Measurements from ENCODE around the gene DCLK3.

DNA sequence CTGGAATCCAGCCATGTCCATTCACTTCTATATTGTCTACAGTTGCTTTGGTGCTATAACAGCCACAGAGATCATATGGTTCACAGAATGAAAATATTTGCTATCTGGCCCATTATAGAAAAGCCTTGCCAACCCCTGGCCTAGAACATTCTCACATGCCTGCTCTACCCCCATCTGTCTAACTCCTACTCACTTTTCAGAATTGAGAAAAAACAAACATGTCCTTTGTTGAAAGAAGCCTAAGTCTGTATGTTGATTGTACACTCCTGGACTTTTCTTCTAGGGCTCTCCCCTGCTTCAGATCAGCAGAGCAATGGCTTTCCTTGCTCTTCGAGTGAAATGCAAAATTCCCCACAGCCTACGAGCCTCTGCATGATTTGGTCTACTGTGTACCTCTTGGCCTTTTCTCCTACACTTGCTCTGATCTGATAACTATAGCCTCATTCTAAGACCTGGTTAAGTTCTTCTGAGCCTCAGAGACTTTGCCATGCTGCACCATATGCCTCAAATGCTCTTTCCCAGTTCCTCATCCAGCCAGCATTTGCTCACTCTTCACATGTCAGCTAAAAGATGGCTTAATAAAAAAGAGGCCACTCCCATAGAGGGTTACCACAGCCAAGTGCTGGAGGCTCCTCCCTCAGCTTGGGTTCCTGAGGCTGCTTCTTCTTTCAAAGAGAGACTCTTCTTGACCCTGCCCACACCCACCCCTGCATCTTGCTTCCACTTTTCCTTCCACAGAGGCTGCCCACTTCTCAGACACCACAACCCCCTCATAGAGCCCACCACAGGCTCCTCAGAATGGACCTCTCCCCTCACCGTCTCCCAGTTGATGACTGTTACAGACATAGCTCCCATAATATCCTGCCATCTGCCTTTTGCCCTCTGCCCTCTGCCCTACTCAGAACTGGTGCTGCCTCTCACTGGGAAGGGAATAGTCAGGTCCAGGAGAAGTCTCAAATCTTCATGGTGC is 22.9 kb upstream of the DCLK3 start:
- TF ChIP-seq, protein P1, sequence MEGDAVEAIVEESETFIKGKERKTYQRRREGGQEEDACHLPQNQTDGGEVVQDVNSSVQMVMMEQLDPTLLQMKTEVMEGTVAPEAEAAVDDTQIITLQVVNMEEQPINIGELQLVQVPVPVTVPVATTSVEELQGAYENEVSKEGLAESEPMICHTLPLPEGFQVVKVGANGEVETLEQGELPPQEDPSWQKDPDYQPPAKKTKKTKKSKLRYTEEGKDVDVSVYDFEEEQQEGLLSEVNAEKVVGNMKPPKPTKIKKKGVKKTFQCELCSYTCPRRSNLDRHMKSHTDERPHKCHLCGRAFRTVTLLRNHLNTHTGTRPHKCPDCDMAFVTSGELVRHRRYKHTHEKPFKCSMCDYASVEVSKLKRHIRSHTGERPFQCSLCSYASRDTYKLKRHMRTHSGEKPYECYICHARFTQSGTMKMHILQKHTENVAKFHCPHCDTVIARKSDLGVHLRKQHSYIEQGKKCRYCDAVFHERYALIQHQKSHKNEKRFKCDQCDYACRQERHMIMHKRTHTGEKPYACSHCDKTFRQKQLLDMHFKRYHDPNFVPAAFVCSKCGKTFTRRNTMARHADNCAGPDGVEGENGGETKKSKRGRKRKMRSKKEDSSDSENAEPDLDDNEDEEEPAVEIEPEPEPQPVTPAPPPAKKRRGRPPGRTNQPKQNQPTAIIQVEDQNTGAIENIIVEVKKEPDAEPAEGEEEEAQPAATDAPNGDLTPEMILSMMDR (conservative IDR thresholded peaks at IDR 0.05; ENCODE audit: low read depth, low read length): no peak
- TF ChIP-seq, protein P2, sequence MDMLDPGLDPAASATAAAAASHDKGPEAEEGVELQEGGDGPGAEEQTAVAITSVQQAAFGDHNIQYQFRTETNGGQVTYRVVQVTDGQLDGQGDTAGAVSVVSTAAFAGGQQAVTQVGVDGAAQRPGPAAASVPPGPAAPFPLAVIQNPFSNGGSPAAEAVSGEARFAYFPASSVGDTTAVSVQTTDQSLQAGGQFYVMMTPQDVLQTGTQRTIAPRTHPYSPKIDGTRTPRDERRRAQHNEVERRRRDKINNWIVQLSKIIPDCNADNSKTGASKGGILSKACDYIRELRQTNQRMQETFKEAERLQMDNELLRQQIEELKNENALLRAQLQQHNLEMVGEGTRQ (IDR thresholded peaks at IDR 0.05; ENCODE audit: low read depth, low read length): no peak
- no peak for TF ChIP-seq FOS (IDR thresholded peaks at IDR 0.05; ENCODE audit: low read depth, low read length)
- no peak for TF ChIP-seq SMC3 (IDR thresholded peaks at IDR 0.05; ENCODE audit: low read depth, low read length)
- no peak for TF ChIP-seq POLR2A (IDR thresholded peaks at IDR 0.05; ENCODE audit: low read depth, low read length)
- no peak for TF ChIP-seq MAZ (IDR thresholded peaks at IDR 0.05; ENCODE audit: borderline replicate concordance, low read depth, low read length)
- TF ChIP-seq RAD21 (IDR thresholded peaks at IDR 0.05; ENCODE audit: low read length): no peak
- TF ChIP-seq RFX5 (IDR thresholded peaks at IDR 0.05; ENCODE audit: low read depth, low read length): no peak
- no peak for TF ChIP-seq BHLHE40 (IDR thresholded peaks at IDR 0.05; ENCODE audit: low read depth, low read length)
- no peak for TF ChIP-seq MAFK (IDR thresholded peaks at IDR 0.05; ENCODE audit: low read depth, low read length)
- no peak for TF ChIP-seq NFE2L2 (IDR thresholded peaks at IDR 0.05; ENCODE audit: low read depth, low read length)
- TF ChIP-seq CEBPB (IDR thresholded peaks at IDR 0.05; ENCODE audit: low read depth, low read length): no peak
